Renal cortex interstitium (tissue), 11 donors: ENCODE measurements around the gene SIKE1. TPM values are rescaled to one million over a fixed set of nuclear protein-coding genes. Genes with fewer than 3 reads are reported as not detected.

Source experiments
- DNase-seq, 11 donors: peaks; one replicate each; pipeline ENCODE4 v3.0.0-alpha.2; 2013; ENCODE audit warnings: low read depth in 9 of 11, low spot score in 4 of 11; ENCODE audit errors: extremely low read depth in 1 of 11
- polyA plus RNA-seq, 3 donors: library from polyadenylated mRNA; unstranded; fragments of 120-200 nt; gene quantifications; one replicate each; pipeline ENCODE4 v1.2.1, GENCODE V29; 2013; ENCODE audit not compliant: insufficient read length in 3 of 3

Gene SIKE1
- polyA plus RNA-seq, 3 donors, result 53.1 to 64.5 (median 59.9) TPM

- DNase-seq, result no peak
Measured at GRCh38 chr1:114725230-114725629, 55.3 kb downstream of the SIKE1 start.

- DNase-seq, result no peak
Measured at GRCh38 chr1:114723915-114724314, 56.6 kb downstream of the SIKE1 start.

- no peak for DNase-seq
Measured at GRCh38 chr1:114723457-114723856, 57.0 kb downstream of the SIKE1 start.

GRCh38 chr1:114720492-114720891, 60.0 kb downstream of the SIKE1 start:
- no peak for DNase-seq

Other genes starting within 250 kb of the SIKE1 start
- gene BCAS2, start 199.1 kb downstream of the SIKE1 start, polyA plus RNA-seq, result 10 to 100 TPM; 52.4 to 74.3 (median 60.7) TPM
- 1 to 10 TPM; 3.5 to 3.8 (median 3.7) TPM for gene DENND2C, start 110.6 kb downstream of the SIKE1 start, polyA plus RNA-seq
- under 1 TPM in 1 of 3 donors, not detected in 2; 0.06 TPM for gene AMPD1, start 85.1 kb downstream of the SIKE1 start, polyA plus RNA-seq
- gene NRAS, start 63.9 kb downstream of the SIKE1 start, polyA plus RNA-seq, result 10 to 100 TPM; 60.8 to 80.4 (median 66.6) TPM
- gene CSDE1, start 22.7 kb downstream of the SIKE1 start, polyA plus RNA-seq, result 100 to 1,000 TPM; 422 to 496 (median 450) TPM
- gene SYCP1, start 74.2 kb upstream of the SIKE1 start, polyA plus RNA-seq, result under 1 TPM; 0.44 to 0.53 (median 0.50) TPM
- under 1 TPM in 2 of 3 donors, not detected in 1; 0.20 to 0.54 TPM for gene TSHB, start 249.1 kb upstream of the SIKE1 start, polyA plus RNA-seq